Measurements from ENCODE around the gene RFTN2.

DNA sequence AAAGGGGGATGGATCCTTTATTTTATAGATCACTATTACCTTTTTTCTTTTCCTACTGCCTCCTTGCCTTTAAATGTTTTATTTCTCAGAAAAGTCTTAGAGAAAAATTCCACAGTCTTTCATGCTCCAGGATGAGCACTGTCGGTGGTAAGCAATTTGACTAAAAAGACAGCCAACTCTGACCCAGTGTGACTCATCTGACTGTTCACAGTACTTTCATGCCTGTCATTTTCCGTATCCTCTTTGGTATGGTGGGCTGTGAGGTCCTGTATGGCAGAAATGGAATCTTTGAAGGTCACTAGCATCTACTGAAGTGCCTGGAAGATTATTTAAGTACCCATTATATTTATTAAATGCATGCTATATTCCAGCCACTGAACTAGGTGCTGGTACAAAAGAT is 2.1 kb upstream of the RFTN2 start:
- TF ChIP-seq, protein P1, sequence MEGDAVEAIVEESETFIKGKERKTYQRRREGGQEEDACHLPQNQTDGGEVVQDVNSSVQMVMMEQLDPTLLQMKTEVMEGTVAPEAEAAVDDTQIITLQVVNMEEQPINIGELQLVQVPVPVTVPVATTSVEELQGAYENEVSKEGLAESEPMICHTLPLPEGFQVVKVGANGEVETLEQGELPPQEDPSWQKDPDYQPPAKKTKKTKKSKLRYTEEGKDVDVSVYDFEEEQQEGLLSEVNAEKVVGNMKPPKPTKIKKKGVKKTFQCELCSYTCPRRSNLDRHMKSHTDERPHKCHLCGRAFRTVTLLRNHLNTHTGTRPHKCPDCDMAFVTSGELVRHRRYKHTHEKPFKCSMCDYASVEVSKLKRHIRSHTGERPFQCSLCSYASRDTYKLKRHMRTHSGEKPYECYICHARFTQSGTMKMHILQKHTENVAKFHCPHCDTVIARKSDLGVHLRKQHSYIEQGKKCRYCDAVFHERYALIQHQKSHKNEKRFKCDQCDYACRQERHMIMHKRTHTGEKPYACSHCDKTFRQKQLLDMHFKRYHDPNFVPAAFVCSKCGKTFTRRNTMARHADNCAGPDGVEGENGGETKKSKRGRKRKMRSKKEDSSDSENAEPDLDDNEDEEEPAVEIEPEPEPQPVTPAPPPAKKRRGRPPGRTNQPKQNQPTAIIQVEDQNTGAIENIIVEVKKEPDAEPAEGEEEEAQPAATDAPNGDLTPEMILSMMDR (IDR thresholded peaks at IDR 0.05 in 8 of 11, conservative IDR thresholded peaks at IDR 0.05 in 3 of 11): no peak
- no peak for TF ChIP-seq POLR2A (IDR thresholded peaks at IDR 0.05)
